HG03342 (cell line): Measurements from ENCODE around the gene CCDC8.
"Not testable (repeated sequence)": the region's sequence is repeated elsewhere in the genome, so short reads cannot be mapped to it uniquely, and the experiment has no call there.

Experiments
- ATAC-seq: cut with Tn5 transposase; IDR thresholded peaks from one replicate; pipeline ENCODE4 v1.9.1; 2021; ENCODE audit warnings: mild to moderate bottlenecking, moderate library complexity; ENCODE audit not compliant: unreplicated experiment

The CCDC8 gene

GRCh38 chr19:46428239-46429135 is 15.1 kb upstream of the CCDC8 start, which contains the start of gene PNMA8C:
Gene PNMA8C, minus strand, starts transcription at chr19:46428936. Its CDS starts 577 bp downstream, at chr19:46428359.
- no peak for ATAC-seq

DNA sequence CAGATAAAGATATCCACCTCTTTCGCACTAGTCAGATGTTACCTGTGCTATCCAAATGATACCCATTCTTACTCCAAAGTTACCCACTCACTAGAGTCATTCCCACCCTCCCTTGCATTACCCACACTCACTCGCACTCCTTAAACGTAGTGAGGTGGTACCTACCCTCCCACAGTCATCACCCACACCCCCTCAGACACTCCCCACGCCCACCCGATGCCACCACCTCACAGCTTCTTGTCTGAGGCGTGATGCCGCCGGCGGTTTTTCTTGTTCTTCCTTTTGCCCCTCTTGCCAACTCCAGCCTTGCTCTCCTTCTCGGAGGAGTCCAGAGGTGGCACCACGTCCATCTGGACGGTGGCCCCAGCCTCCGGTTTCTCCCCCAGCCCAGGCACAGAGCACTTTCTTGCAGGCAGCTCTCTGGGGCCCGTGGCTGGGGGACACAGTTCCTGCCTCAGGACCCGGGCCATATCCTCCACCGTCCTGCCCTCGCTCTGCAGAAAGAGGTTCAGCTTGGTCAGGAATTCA is 14.2 kb upstream of the CCDC8 start:
- no peak for ATAC-seq

- ATAC-seq, result no peak
Observed at GRCh38 chr19:46426506-46427162, 13.3 kb upstream of the CCDC8 start.

- ATAC-seq, result no peak
Observed at GRCh38 chr19:46426035-46426505, 12.7 kb upstream of the CCDC8 start.

- no peak for ATAC-seq
Observed at GRCh38 chr19:46423188-46423587, 9.8 kb upstream of the CCDC8 start.

DNA sequence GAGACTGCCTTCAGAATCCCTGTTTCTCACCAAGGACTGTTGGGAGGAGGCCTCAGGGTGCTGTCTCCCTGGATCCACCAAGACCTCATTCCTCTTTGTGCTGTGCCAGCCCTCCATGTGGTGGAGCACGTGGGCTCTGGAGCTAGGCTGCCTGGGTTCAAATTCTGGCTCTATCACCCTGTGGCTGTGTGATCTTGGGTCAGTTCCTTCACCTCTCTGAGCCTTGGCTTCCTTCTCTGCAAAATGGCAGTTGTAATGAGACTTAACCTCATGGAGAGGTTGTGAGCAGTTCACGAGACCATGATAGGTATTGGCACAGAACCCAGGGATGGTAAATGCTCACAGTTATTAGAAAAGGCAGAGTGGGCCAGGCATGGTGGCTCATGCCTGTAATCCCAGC is 9.0 kb upstream of the CCDC8 start:
- ATAC-seq, result no peak

DNA sequence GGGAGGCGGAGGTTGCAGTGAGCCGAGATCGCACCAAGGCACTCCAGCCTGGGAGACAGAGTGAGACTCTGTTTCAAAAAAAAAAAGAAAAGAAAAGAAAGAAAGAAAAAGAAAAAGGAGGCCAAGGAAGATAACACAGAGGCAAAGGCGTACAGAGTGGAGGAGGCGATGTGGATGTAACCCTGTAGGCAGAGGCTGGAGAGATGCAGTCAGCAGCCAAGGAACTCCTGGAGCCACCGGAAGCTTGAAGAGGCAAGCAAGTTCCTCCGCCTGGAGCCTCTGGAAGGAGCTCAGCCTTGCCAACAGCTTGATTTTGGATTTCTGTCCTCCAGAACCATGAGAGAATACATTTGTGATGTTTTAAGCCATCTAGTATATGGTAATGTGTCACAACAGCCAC is 6.7 kb upstream of the CCDC8 start:
- no peak for ATAC-seq

DNA sequence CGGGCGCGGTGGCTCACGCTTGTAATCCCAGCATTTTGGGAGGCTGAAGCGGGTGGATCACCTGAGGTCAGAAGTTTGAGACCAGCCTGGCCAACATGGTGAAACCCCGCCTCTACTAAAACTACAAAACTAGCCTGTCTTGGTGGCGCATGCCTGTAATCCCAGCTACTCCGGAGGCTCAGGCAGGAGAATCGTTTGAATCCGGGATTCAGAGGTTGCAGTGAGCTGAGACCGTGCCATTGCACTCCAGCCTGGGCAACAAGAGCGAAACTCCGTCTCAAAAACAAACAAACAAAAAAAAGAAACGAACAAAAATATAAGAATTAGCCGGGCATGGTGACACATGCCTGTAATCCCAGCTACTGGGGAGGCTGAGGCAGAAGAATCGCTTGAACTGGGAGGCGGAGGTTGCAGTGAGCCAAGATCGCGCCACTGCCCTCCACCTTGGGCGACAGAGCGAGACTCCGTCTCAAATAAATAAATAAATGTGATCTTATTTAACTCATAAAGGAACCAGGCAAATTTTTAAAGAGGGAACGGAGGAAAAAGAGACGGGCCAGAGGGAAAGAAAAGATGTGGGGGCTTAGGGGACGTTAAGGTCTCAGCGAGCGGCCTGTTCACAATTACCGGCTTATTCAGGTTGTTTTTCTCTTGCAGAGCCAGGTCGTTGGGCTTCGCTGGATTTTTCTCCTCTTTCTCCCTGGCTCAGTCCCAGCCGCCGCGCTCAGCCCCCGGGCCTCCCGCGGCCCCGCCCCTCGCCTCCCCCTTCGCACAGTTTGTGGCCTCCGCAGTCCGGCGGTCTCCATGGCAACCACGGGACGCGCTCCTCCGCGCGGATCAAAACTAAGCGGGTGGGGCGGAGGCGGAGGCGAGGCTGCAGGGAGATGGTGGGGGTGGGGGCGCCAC is 2.7 kb upstream of the CCDC8 start:
- not testable (repeated sequence) for ATAC-seq

GRCh38 chr19:46414899-46415298 is 1.5 kb upstream of the CCDC8 start:
- ATAC-seq, result not testable (repeated sequence)

DNA sequence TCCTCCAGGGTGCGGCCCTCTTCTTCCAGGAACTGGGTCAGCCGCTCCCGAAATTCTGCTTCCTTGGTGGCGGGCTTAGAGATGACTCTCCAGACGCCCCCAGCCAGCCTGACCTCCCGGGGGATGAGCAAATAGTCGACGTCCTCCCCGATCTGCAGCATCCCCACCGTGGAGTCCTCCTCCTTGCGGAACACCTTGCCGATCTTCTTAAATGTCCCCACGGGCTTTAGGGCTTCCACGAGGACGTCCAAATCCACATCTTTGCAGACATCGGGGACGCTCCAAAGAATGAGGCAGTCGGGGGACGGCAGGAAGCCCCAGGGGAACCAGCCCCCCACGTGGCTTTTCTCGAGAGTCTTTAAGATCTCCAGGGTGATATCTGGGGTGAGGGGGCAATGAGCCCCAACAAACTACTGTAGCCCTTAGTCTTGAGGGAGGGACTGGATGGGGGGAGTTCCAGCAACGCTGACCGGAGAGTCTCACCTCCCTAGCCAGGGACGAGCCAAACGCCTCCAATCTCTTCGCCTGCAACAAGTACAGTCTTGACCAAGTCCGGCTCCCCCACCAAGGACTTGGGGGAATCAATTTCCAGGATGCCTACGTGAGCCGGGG is 608 bp downstream of the CCDC8 start:
- ATAC-seq, result no peak

DNA sequence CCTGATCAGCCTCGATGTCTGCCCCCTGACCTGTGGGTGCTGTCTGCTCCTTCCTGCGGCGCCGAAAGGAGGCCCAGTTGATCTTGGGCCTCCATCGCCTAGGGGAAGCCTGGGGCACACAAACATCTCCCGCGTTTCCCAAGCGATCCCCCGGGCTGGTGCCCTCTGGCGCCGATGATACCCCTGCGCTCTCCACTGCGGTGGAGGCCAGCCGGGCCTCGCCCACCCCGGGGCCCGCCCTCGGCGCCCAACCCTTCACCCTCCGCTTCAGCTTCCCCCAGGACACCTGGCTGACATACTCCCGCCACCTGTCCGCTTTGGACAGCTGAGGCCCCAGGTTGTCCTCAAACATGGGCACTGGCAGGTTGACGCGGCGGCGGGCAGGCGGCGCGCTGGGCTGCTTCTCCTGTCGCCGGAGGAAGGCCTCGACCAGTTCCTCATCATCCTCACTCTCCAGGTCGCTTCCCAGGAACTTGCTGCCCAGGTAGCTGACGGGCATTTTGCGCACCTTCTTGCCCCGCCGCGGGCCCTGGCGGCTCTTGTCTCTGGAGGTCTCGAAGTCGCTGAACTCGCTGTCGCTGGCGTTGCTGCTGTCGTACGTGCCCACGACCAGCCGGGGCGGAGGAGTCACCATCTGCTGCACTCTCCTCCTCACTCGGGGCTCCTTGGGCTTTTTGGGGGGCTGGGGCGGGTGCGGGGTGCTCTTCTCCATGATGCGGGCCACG is 1.3 kb downstream of the CCDC8 start:
- no peak for ATAC-seq

GRCh38 chr19:46411088-46411924 is 2.1 kb downstream of the CCDC8 start:
- no peak for ATAC-seq

- ATAC-seq, result no peak
Observed at GRCh38 chr19:46410205-46411087, 2.9 kb downstream of the CCDC8 start.

GRCh38 chr19:46409191-46409590 is 4.2 kb downstream of the CCDC8 start:
- ATAC-seq, result no peak

- no peak for ATAC-seq
Observed at GRCh38 chr19:46408664-46409039, 4.7 kb downstream of the CCDC8 start.

- ATAC-seq, result no peak
Observed at GRCh38 chr19:46407856-46408663, 5.3 kb downstream of the CCDC8 start.

DNA sequence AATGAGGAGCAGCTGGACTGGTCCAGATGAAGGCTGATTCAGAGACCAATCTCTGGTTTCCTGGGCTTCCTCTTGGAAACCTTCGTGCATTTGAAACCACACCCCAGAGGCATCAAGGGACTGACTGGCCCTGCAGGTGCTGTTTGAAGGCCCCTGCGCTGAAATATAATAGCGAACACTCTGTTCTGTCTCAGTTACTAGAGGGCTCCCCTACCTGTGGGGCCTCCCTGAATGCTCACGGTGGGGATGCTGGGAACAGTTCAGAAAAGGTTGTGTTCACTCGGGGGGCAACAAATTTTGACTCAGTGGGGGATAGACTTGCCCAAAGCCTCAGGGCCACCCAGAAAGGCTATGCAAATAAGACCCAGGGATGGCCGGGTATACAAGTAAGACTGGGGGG is 6.4 kb downstream of the CCDC8 start:
- no peak for ATAC-seq
